Chondrocyte (in vitro differentiated cells): ENCODE data around the gene XRCC3. TPM values are rescaled to one million over a fixed set of nuclear protein-coding genes. Genes with fewer than 3 reads are reported as not detected.

ENCODE experiments used
- DNase-seq: peaks from one replicate; pipeline ENCODE4 v3.0.0; 2021; ENCODE audit warnings: mixed read lengths, low spot score
- H3K27ac Mint-ChIP-seq: one replicate; pipeline ENCODE4 v1.8.0; 2021; ENCODE audit warnings: mild to moderate bottlenecking, moderate library complexity, mixed read lengths; ENCODE audit not compliant: unreplicated experiment
- H3K27me3 Mint-ChIP-seq: 2 replicates; pipeline ENCODE4 v1.8.0; 2021; ENCODE audit warnings: low read depth, mixed read lengths
- H3K36me3 Mint-ChIP-seq: 2 replicates; pipeline ENCODE4 v1.8.0; 2021; ENCODE audit warnings: low read depth, mixed read lengths
- H3K4me1 Mint-ChIP-seq: 2 replicates; pipeline ENCODE4 v1.8.0; 2021; ENCODE audit warnings: low read depth, mild to moderate bottlenecking, mixed read lengths
- H3K4me3 Mint-ChIP-seq: one replicate; pipeline ENCODE4 v1.8.0; 2021; ENCODE audit warnings: mild to moderate bottlenecking, moderate library complexity, mixed read lengths; ENCODE audit not compliant: unreplicated experiment
- H3K9me3 Mint-ChIP-seq: 2 replicates; pipeline ENCODE4 v1.8.0; 2021; ENCODE audit warnings: low read depth, mixed read lengths
- total RNA-seq: library from RNA; stranded (reverse); gene quantifications from 3 replicates; pipeline ENCODE4 v1.2.1, GENCODE V29; 2021
- TF ChIP-seq, protein P1 (sequence below): fragments of 200-600 bp; sonication (generic); IDR thresholded peaks from 2 replicates; pipeline ENCODE4 v1.5.0; 2021; ENCODE audit warnings: antibody characterized with exemption, mild to moderate bottlenecking, moderate library complexity

Gene XRCC3
- total RNA-seq, 1 donor from 2014 or later: 3.4 TPM

DNA sequence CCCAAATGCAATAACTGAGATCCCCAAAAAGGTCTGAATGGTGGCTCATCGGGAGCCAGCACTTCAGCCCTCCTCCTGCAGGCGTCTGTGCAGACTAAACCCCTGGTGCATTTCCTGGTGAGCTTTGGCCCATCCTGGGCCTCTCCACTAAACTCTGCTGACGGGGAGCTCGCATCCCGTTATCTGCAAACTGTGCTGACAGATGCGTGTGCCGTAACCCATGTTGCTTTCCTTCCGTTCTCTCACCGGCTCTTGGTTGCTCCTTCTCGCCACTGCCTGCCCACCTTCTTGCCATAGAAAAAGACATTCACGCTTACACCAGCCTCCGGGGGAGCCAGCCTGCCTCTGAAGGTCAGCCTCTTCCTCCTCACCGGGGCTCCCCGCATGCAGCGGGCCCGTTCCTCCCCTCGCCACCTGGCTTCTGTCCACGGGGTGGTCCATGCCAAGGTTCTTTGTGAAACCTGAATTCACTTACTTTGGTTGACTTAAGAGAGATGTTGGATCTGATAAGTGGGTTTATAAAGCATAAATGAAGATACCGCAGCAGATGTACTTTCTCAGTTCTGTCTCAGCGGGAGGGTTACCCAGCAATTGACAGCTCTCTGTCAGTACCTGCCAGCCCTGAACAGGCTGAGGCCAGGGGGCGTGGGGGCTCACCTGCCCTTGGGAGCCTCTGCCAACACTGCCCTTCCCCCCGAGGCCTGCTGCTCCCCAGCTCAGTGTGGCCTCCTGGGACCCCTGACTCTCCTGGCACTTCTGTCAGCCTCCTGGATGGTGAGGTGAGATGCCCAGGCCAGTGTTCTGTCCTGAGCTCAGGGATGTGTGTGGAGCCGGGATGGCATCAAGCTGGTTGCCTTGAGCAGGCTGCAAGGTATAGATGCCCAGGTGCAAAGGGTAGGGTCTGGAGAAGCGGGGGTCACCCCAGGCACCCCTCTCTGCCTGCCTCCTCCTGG is 14.5 kb upstream of the XRCC3 start:
- TF ChIP-seq, protein P1, sequence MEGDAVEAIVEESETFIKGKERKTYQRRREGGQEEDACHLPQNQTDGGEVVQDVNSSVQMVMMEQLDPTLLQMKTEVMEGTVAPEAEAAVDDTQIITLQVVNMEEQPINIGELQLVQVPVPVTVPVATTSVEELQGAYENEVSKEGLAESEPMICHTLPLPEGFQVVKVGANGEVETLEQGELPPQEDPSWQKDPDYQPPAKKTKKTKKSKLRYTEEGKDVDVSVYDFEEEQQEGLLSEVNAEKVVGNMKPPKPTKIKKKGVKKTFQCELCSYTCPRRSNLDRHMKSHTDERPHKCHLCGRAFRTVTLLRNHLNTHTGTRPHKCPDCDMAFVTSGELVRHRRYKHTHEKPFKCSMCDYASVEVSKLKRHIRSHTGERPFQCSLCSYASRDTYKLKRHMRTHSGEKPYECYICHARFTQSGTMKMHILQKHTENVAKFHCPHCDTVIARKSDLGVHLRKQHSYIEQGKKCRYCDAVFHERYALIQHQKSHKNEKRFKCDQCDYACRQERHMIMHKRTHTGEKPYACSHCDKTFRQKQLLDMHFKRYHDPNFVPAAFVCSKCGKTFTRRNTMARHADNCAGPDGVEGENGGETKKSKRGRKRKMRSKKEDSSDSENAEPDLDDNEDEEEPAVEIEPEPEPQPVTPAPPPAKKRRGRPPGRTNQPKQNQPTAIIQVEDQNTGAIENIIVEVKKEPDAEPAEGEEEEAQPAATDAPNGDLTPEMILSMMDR: no peak
- Mint-ChIP-seq H3K4me1 (peaks cover 5% of the 10 kb centered on the region), H3K27me3 (no peaks in the 10 kb centered on the region), H3K4me3 (no peak overlapping the region), H3K27ac (no peak overlapping the region), H3K9me3 (no peaks in the 10 kb centered on the region), H3K36me3 (peaks cover 22% of the 10 kb centered on the region)
- no peak for DNase-seq

DNA sequence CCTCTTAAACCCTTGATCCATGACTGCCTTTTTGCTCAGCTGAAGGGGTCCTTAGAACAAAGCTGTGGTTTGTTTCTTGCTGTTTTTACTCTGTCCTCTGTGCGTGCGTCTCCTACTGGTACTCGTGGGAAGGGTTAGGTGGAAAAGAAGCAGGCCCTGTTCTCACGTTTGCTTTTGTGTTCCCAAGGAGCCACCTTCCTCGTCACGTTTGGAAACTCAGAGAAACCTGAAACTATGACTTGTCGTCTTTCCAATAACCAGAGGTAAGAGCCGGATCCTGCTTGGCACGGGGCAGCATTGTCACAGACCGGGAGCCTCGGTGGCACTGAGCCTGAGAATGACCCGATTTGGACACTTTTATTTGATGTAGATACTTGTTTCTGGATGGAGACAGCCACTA is 13.5 kb upstream of the XRCC3 start:
- H3K4me1 Mint-ChIP-seq: peaks cover 16% of the 10 kb centered on the region
- no peaks in the 10 kb centered on the region for H3K27me3 Mint-ChIP-seq
- no peak overlapping the region for H3K4me3 Mint-ChIP-seq
- H3K36me3 Mint-ChIP-seq: peaks cover 21% of the 10 kb centered on the region
- no peak for DNase-seq
- TF ChIP-seq, protein P1: no peak
- no peaks in the 10 kb centered on the region for H3K9me3 Mint-ChIP-seq
- no peak overlapping the region for H3K27ac Mint-ChIP-seq

DNA sequence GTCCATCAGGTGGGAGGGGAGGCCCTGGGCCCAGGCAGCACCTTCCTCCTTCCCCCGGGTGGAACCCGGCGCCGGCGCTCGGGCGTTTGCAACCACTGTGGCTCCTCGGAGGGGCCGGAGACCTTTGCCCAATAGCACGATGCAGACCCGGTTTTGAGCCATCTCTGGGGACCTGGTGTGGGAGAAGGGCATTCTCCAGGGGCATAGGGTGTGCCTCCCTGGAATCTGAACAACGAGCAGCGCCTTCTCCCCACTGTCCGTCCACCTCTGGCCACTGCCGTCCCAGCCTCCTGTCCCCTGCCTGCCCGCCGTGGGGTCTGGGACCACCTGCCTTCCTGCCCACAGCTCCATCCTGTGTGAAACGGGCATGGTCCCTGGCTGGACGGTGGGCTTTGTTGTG is 12.9 kb upstream of the XRCC3 start:
- Mint-ChIP-seq H3K9me3 (no peaks in the 10 kb centered on the region), H3K36me3 (peaks cover 19% of the 10 kb centered on the region), H3K27me3 (no peaks in the 10 kb centered on the region), H3K27ac (peak overlapping the region; percentile 32), H3K4me1 (peaks cover 22% of the 10 kb centered on the region), H3K4me3 (no peak overlapping the region)
- DNase-seq: no peak
- TF ChIP-seq, protein P1: no peak

DNA sequence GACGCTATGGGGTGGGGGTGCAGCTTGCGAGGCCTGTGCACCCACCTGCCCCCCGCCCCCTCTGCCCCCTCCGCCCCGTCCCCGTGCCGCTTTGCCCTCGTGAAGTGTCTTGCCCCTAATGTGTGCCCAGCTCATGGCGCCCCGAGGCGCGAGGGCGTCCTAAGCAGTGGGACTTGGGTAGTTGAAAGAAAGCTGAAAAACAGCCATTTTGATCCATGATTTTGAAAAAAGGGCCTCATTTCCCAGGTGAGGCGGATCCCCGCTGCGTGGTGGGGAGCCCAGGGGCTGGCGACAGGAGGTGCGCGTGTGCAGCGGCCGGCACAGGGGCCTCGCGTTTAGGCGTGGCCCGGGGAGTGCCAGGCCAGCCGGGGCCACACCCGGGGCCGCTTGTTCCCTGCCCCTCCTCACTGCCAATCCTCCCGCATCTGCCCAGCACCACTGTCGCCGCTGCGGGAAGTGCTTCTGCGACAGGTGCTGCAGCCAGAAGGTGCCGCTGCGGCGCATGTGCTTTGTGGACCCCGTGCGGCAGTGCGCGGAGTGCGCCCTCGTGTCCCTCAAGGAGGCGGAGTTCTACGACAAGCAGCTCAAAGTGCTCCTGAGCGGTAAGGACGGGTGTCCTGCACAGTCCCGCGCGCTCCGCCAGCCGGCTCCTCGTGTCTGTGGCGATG is 12.2 kb upstream of the XRCC3 start:
- Mint-ChIP-seq H3K4me3 (no peak overlapping the region), H3K27me3 (no peaks in the 10 kb centered on the region), H3K27ac (no peak overlapping the region), H3K9me3 (no peaks in the 10 kb centered on the region), H3K4me1 (peaks cover 27% of the 10 kb centered on the region), H3K36me3 (peaks cover 15% of the 10 kb centered on the region)
- TF ChIP-seq, protein P1: no peak
- DNase-seq: peak; percentile 86

DNA sequence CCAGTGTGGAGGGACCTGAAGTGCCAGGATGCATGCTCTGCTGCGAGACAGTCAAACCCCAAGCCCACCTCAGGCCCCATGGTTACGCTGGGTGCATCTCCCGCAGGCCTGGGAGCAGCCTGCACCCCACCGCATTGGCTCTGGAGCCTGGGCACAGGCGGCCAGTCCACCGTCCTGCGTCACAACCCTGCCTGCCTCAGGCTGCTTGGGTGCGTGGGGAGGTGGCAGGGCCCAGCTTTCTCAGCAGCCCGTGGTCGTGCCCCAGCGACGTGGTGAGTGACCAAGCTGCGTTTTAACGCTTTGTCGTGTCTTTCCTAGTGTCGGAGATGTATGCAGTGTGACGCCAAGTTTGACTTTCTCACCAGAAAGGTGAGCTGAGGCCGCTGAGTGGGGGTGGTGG is 11.2 kb upstream of the XRCC3 start:
- Mint-ChIP-seq H3K27me3 (no peaks in the 10 kb centered on the region), H3K27ac (no peak overlapping the region), H3K36me3 (peaks cover 14% of the 10 kb centered on the region), H3K9me3 (no peaks in the 10 kb centered on the region), H3K4me1 (peaks cover 35% of the 10 kb centered on the region), H3K4me3 (no peak overlapping the region)
- no peak for DNase-seq
- TF ChIP-seq, protein P1: no peak
